Fibroblast of lung (primary cell): ENCODE results near the gene CGB2.

Source experiments
- EZH2 ChIP-seq: IDR thresholded peaks from 2 replicates; pipeline ENCODE4 v1.5.1; 2012; ENCODE audit warnings: low read length, control low read depth, mild to moderate bottlenecking; ENCODE audit errors: missing control alignments
- TF ChIP-seq, protein P1 (sequence below), 2 donors: IDR thresholded peaks in 1 of 2; conservative IDR thresholded peaks in 1 of 2; 1 replicate in 1 of 2; 2 replicates in 1 of 2; pipeline ENCODE4 v1.5.1; 2011 to 2012; ENCODE audit warnings: low read length in 2 of 2, control low read depth in 1 of 2, inconsistent platforms in 1 of 2, low read depth in 1 of 2, mild to moderate bottlenecking in 1 of 2

DNA sequence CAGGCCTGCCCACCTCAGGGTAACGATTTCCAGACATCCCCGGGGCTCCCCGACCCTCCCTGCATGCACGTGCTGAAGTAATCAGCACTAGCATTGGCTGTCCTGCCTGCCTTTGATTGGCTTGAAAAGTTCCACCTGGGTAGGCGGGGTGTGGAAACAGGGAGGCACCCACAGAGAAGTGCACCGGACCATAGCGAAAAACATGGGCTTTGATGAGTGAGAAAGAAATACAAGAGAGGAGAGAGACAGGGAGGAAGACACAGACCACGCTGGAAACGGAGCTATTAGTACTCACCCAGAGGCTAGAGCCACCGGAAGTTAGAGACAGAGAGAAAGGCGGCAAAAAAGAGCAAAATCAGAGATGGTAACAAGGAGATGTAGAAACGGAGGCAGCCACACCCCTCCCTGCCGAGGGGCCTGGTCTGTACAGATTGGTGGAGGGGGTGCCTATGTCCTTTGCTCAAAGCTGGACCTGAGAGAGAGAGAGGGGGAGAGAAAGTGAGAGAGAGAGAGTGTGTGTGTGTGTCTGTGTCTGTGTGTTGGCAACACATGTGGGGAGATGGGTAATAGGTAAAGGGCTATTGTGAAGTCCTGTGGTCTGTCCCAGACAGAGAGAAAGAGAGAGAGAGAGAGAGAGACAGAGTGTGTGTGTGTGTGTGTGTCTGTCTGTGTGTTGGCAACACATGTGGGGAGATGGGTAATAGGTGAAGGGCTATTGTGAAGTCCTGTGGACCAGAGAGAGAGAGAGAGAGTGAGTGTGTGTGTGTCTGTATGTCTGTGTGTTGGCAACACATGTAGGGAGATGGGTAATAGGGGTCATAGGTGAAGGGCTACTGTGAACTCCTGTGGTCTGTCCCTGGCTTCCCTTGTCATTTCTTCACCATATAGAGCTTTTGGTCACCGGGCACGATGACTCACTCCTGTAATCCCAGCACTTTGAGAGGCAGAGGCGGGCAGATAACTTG is 10.5 kb upstream of the CGB2 start:
- TF ChIP-seq, protein P1, sequence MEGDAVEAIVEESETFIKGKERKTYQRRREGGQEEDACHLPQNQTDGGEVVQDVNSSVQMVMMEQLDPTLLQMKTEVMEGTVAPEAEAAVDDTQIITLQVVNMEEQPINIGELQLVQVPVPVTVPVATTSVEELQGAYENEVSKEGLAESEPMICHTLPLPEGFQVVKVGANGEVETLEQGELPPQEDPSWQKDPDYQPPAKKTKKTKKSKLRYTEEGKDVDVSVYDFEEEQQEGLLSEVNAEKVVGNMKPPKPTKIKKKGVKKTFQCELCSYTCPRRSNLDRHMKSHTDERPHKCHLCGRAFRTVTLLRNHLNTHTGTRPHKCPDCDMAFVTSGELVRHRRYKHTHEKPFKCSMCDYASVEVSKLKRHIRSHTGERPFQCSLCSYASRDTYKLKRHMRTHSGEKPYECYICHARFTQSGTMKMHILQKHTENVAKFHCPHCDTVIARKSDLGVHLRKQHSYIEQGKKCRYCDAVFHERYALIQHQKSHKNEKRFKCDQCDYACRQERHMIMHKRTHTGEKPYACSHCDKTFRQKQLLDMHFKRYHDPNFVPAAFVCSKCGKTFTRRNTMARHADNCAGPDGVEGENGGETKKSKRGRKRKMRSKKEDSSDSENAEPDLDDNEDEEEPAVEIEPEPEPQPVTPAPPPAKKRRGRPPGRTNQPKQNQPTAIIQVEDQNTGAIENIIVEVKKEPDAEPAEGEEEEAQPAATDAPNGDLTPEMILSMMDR (conservative IDR thresholded peaks at IDR 0.05 in 1 of 2, IDR thresholded peaks at IDR 0.05 in 1 of 2; ENCODE audit: low read depth in 1 of 2, low read length in 2 of 2), result no peak
- TF ChIP-seq EZH2, result no peak
